Calu3 (cell line): ENCODE data around the gene NPVF. TPM values are rescaled to one million over a fixed set of nuclear protein-coding genes. Genes with fewer than 3 reads are reported as not detected.

Experiments
- BruUV-seq: library from RNA; stranded (reverse); fragments of 400-500 nt; replicated peaks from 2 replicates; lab custom pipeline; 2021; lab: Mats Ljungman, UMichigan
- CTCF ChIA-PET: fragments of 300-600 bp; sonication (Branson Sonifier 250); formaldehyde crosslinking; loops from one replicate; lab custom pipeline; 2022; ENCODE audit warnings: antibody characterized with exemption; lab: Charles Lee
- DNase-seq: peaks from one replicate; pipeline ENCODE4 v3.0.0; 2022
- H3K27ac Mint-ChIP-seq: one replicate; pipeline ENCODE4 v1.8.0; 2022; ENCODE audit warnings: mixed read lengths; ENCODE audit not compliant: unreplicated experiment
- H3K27me3 Mint-ChIP-seq: one replicate; pipeline ENCODE4 v1.8.0; 2022; ENCODE audit warnings: mixed read lengths; ENCODE audit not compliant: unreplicated experiment
- H3K36me3 Mint-ChIP-seq: one replicate; pipeline ENCODE4 v1.8.0; 2022; ENCODE audit warnings: mild to moderate bottlenecking, moderate library complexity, mixed read lengths; ENCODE audit not compliant: insufficient read depth, unreplicated experiment
- H3K4me1 Mint-ChIP-seq: one replicate; pipeline ENCODE4 v1.8.0; 2022; ENCODE audit warnings: mild to moderate bottlenecking, low read depth, mixed read lengths; ENCODE audit not compliant: unreplicated experiment
- H3K4me3 Mint-ChIP-seq: one replicate; pipeline ENCODE4 v1.8.0; 2022; ENCODE audit warnings: mild to moderate bottlenecking, low read depth, moderate library complexity, mixed read lengths; ENCODE audit not compliant: unreplicated experiment
- H3K9me3 Mint-ChIP-seq: one replicate; pipeline ENCODE4 v1.8.0; 2022; ENCODE audit warnings: low read depth, mixed read lengths; ENCODE audit not compliant: unreplicated experiment
- intact Hi-C: fragments of 100-400 bp; cut with micrococcal nuclease; formaldehyde crosslinking; loops from one replicate; pipeline ENCODE4 v1.10.0; 2022; ENCODE audit not compliant: unreplicated experiment
- total RNA-seq: library from RNA; stranded (reverse); gene quantifications from 2 replicates; pipeline ENCODE4 v1.2.3, GENCODE V29; 2022
- TF ChIP-seq, protein P1 (sequence below): fragments of 200-600 bp; IDR thresholded peaks from one replicate; pipeline ENCODE4 v1.8.0; 2022; ENCODE audit warnings: antibody characterized with exemption; ENCODE audit not compliant: unreplicated experiment

Gene NPVF
- total RNA-seq, 1 experiment from 2014 or later: not detected

DNA sequence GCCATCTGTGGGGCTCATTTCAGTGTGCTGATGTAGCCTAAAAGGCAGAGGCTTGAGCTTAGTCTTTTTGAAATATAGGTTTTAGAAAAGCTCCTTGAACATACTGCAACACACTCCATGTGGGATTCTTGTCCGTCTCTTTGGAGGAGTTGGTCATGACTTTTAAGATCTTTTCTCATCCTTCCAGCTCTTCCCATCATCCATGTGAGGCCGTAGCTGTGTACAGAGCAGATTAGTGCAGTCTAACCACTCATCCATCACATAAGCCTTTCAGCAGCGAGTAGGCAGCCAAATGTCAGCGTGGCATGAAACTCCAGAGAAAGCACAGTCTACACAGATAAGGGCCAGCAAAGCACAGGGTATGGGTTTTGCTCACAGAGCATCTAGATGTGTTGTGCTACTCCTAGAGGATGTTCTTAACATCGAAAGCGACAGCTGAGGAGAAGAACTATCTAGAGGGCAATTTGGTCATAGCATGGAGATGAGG, 28.1 kb upstream of the NPVF start:
- no TSS peak for BruUV-seq
- no peaks in the 10 kb centered on the region for H3K36me3 Mint-ChIP-seq
- CTCF ChIA-PET: no interaction called here
- peaks cover 17% of the 10 kb centered on the region for H3K4me1 Mint-ChIP-seq
- TF ChIP-seq, protein P1, sequence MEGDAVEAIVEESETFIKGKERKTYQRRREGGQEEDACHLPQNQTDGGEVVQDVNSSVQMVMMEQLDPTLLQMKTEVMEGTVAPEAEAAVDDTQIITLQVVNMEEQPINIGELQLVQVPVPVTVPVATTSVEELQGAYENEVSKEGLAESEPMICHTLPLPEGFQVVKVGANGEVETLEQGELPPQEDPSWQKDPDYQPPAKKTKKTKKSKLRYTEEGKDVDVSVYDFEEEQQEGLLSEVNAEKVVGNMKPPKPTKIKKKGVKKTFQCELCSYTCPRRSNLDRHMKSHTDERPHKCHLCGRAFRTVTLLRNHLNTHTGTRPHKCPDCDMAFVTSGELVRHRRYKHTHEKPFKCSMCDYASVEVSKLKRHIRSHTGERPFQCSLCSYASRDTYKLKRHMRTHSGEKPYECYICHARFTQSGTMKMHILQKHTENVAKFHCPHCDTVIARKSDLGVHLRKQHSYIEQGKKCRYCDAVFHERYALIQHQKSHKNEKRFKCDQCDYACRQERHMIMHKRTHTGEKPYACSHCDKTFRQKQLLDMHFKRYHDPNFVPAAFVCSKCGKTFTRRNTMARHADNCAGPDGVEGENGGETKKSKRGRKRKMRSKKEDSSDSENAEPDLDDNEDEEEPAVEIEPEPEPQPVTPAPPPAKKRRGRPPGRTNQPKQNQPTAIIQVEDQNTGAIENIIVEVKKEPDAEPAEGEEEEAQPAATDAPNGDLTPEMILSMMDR: no peak
- peaks cover 3% of the 10 kb centered on the region for H3K9me3 Mint-ChIP-seq
- no peak overlapping the region for H3K4me3 Mint-ChIP-seq
- intact Hi-C loops: no loop called here
- DNase-seq: no peak
- no peak overlapping the region for H3K27ac Mint-ChIP-seq
- peaks cover 72% of the 10 kb centered on the region for H3K27me3 Mint-ChIP-seq

DNA sequence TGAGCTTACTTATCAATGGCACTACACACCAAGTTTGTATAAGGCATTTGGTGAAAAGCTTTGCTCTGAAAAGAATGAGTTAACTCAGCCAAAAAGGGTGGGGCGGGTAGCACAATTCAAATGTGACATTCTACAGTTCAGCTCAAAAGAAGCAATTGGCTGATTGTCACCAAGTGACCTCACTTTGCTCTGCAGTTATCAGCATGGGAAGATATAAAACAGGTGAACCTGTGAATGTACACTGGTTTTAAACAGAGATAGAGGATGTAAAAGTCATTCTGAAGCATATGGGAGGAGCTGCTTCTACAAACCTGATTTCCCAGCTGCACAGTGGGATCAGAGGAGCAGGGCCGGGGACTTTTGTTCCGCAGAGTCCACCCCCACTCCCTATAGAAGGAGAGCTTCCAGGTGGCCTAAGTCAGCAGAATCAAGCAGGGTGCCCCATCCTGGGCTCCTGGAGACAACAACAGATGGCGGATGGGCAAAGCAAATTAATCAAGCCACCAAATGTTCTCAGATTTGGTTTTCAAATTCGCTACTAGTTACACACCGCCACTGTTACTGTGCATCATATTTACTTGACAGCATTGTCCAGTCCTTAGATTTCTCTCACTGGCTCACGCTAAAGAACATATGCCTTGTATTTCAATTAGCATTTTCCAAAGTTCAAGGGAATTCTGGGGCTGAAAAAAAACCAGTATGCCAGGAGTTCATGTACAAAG, 27.5 kb upstream of the NPVF start:
- no peak overlapping the region for H3K27ac Mint-ChIP-seq
- H3K27me3 Mint-ChIP-seq: peaks cover 72% of the 10 kb centered on the region
- H3K4me3 Mint-ChIP-seq: no peak overlapping the region
- peaks cover 11% of the 10 kb centered on the region for H3K4me1 Mint-ChIP-seq
- DNase-seq: no peak
- BruUV-seq: no TSS peak
- TF ChIP-seq, protein P1: no peak
- CTCF ChIA-PET: interaction anchor here (1.2 kb wide), 1 partner anchor 9 kb away, joined by 4 read pairs; no protein-coding TSS in a partner anchor
- intact Hi-C loops: no loop called here
- no peaks in the 10 kb centered on the region for H3K36me3 Mint-ChIP-seq
- H3K9me3 Mint-ChIP-seq: peaks cover 3% of the 10 kb centered on the region

DNA sequence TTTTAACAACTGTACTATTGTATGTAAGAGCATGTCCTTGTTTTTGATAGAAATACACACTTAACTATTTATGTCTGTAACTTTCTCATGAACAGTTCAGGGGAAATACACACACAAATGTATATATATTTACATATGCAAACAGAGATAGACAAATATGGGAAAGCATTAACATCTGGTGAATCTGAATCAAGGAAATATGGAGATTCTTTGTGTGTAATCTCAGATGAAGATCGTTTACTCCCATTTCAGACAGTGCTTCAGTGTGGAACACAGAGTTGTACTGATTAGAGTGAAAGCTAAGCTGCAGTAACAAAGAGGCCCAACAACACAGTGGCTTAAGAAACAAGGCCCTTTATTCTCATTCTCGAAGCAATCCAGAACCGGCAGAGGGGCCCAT, 26.3 kb upstream of the NPVF start:
- intact Hi-C loops: no loop called here
- BruUV-seq: no TSS peak
- no peak overlapping the region for H3K4me3 Mint-ChIP-seq
- H3K27me3 Mint-ChIP-seq: peaks cover 78% of the 10 kb centered on the region
- no peaks in the 10 kb centered on the region for H3K36me3 Mint-ChIP-seq
- DNase-seq: no peak
- peaks cover 3% of the 10 kb centered on the region for H3K9me3 Mint-ChIP-seq
- no peak overlapping the region for H3K27ac Mint-ChIP-seq
- CTCF ChIA-PET: interaction anchor here (1.2 kb wide), 1 partner anchor 8 kb away, joined by 4 read pairs; no protein-coding TSS in a partner anchor
- peaks cover 6% of the 10 kb centered on the region for H3K4me1 Mint-ChIP-seq
- TF ChIP-seq, protein P1: no peak

DNA sequence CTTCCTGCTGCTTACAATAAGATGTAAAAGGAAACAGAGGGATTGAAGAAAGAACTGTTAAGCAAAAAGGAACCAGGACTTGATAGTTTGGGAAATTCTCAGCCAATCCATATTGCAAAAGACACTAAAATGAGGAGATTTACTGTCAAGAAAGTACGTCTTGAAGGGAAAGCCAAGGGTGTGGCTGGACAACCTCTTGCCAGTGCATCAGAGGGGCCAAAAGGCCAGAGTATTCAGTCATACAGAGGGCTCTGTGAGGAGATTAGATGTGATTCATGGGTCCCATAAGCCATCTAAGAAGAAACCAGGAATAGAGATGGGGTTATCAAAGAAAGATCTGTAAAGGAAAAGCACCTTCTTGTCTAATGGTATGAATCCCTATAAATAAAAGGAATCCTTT, 25.4 kb upstream of the NPVF start:
- H3K4me1 Mint-ChIP-seq: no peaks in the 10 kb centered on the region
- no peaks in the 10 kb centered on the region for H3K36me3 Mint-ChIP-seq
- BruUV-seq: no TSS peak
- intact Hi-C loops: no loop called here
- TF ChIP-seq, protein P1: no peak
- no peak overlapping the region for H3K4me3 Mint-ChIP-seq
- H3K27me3 Mint-ChIP-seq: peaks cover 74% of the 10 kb centered on the region
- H3K9me3 Mint-ChIP-seq: peaks cover 3% of the 10 kb centered on the region
- CTCF ChIA-PET: no interaction called here
- no peak for DNase-seq
- H3K27ac Mint-ChIP-seq: no peak overlapping the region
